HCT116 (cell line): ENCODE data around the gene P2RY12. TPM values are rescaled to one million over a fixed set of nuclear protein-coding genes. Genes with fewer than 3 reads are reported as not detected.

Source experiments
- ATAC-seq: fragments of 200-7000 bp; cut with Tn5 transposase; 2 replicates; pipeline ENCODE4 v1.9.1; 2020; ENCODE audit warnings: mild to moderate bottlenecking, moderate library complexity
- BruUV-seq: library from RNA; stranded (reverse); fragments of 400-500 nt; replicated peaks from 2 replicates; lab custom pipeline; 2021; lab: Mats Ljungman, UMichigan
- CTCF ChIA-PET: fragments of 300-600 bp; sonication (Branson Sonifier 250); formaldehyde crosslinking; loops from one replicate; lab custom pipeline; 2021; ENCODE audit warnings: antibody characterized with exemption; lab: Charles Lee
- POLR2A ChIA-PET: fragments of 300-600, 350-600 bp; sonication (Branson Sonifier 250); formaldehyde crosslinking; loops from one replicate; lab custom pipeline; 2021; ENCODE audit warnings: antibody characterized with exemption; lab: Charles Lee
- RAD21 ChIA-PET, 2 experiments: fragments of 300-600 bp; sonication (Branson Sonifier 250); formaldehyde crosslinking; loops; one replicate each; lab custom pipeline; 2023; ENCODE audit warnings: low total read pairs in 2 of 2; ENCODE audit not compliant: uncharacterized antibody in 2 of 2, unreplicated experiment in 2 of 2, low non-redundant PET in 1 of 2; lab: Charles Lee
- DNase-seq: peaks from one replicate; pipeline ENCODE4 v3.0.0-alpha.2; 2010; ENCODE audit warnings: low read depth, low spot score
- H2AFZ ChIP-seq: fragments of 200-600 bp; shearing (Covaris generic), sonication (generic); 2 replicates; pipeline ENCODE4 v1.6.1; 2017; ENCODE audit warnings: low read depth, mixed run types, mixed read lengths, antibody characterized with exemption, low read length; ENCODE audit not compliant: poor library complexity, severe bottlenecking
- H3K27ac ChIP-seq: 2 replicates; pipeline ENCODE4 v1.5.1; 2012; ENCODE audit warnings: low read depth, low read length
- H3K27me3 ChIP-seq: fragments of 200-600 bp; sonication (generic); 2 replicates; pipeline ENCODE4 v1.6.1; 2016; ENCODE audit warnings: mixed run types, low read length, mixed read lengths; ENCODE audit not compliant: insufficient read depth
- H3K36me3 ChIP-seq, 2 experiments: fragments of 200-500 bp in 1 of 2; fragments of 200-600 bp in 1 of 2; sonication (Bioruptor generic) in 1 of 2; sonication (generic) in 1 of 2; 2 replicates each; pipeline versions ENCODE4 v1.5.1 to v1.6.1; 2014 to 2016; ENCODE audit warnings: low read length in 2 of 2, inconsistent platforms in 1 of 2, mixed read lengths in 1 of 2, mixed run types in 1 of 2; ENCODE audit not compliant: insufficient read depth in 2 of 2, control insufficient read depth in 1 of 2
- H3K4me1 ChIP-seq, 2 experiments: fragments of 200-600 bp in 1 of 2; sonication (generic) in 1 of 2; 2 replicates each; pipeline versions ENCODE4 v1.5.1 to v1.6.1; 2012 to 2017; ENCODE audit warnings: low read length in 2 of 2, inconsistent platforms in 1 of 2, mild to moderate bottlenecking in 1 of 2, mixed read lengths in 1 of 2, mixed run types in 1 of 2, moderate library complexity in 1 of 2; ENCODE audit not compliant: insufficient read depth in 2 of 2, control insufficient read depth in 1 of 2
- H3K4me2 ChIP-seq: fragments of 200-600 bp; sonication (generic); 2 replicates; pipeline ENCODE4 v1.6.1; 2017; ENCODE audit warnings: mixed run types, low read length, mixed read lengths
- H3K4me3 ChIP-seq, 2 experiments: fragments of 200-600 bp in 1 of 2; sonication (generic) in 1 of 2; replicated peaks in 1 of 2; 2 replicates each; pipeline ENCODE4 v1.5.1; 2011 to 2016; ENCODE audit warnings: low read length in 2 of 2, control low read depth in 1 of 2, low read depth in 1 of 2, mild to moderate bottlenecking in 1 of 2, mixed read lengths in 1 of 2, mixed run types in 1 of 2
- H3K79me2 ChIP-seq: fragments of 200-600 bp; sonication (generic); 2 replicates; pipeline ENCODE4 v1.6.1; 2017; ENCODE audit warnings: mild to moderate bottlenecking, mixed run types, low read length, moderate library complexity, mixed read lengths; ENCODE audit not compliant: insufficient read depth
- H3K9ac ChIP-seq: fragments of 200-600 bp; sonication (generic); 2 replicates; pipeline ENCODE4 v1.6.1; 2016; ENCODE audit warnings: low read length, mixed read lengths
- H3K9me2 ChIP-seq: fragments of 200-600 bp; sonication (generic), shearing (Covaris generic); 2 replicates; pipeline ENCODE4 v1.6.1; 2017; ENCODE audit warnings: mixed run types, mild to moderate bottlenecking, moderate library complexity; ENCODE audit not compliant: insufficient read depth
- H3K9me3 ChIP-seq, 2 experiments: fragments of 200-500 bp in 1 of 2; fragments of 200-600 bp in 1 of 2; sonication (Bioruptor generic) in 1 of 2; sonication (generic) in 1 of 2; 2 replicates each; pipeline ENCODE4 v1.6.1; 2014 to 2017; ENCODE audit warnings: low read length in 2 of 2, mixed read lengths in 2 of 2, inconsistent platforms in 1 of 2, low read depth in 1 of 2, mild to moderate bottlenecking in 1 of 2, mixed run types in 1 of 2, moderate library complexity in 1 of 2; ENCODE audit not compliant: control insufficient read depth in 1 of 2, insufficient read depth in 1 of 2
- H4K20me1 ChIP-seq: fragments of 200-600 bp; sonication (generic), shearing (Covaris generic); 2 replicates; pipeline ENCODE4 v1.6.1; 2017; ENCODE audit warnings: mixed run types, mild to moderate bottlenecking, moderate library complexity; ENCODE audit not compliant: insufficient read depth
- CBX3 ChIP-seq: IDR thresholded peaks from 2 replicates; pipeline ENCODE4 v1.6.1; 2012; ENCODE audit warnings: low read depth
- EGR1 ChIP-seq: IDR thresholded peaks from 2 replicates; pipeline ENCODE4 v1.6.1; 2012; ENCODE audit warnings: low read depth
- ELF1 ChIP-seq: IDR thresholded peaks from 2 replicates; pipeline ENCODE4 v1.6.1; 2012; ENCODE audit warnings: low read depth, borderline replicate concordance
- EZH2 ChIP-seq: fragments of 200-600 bp; sonication (generic); IDR thresholded peaks from 2 replicates; pipeline ENCODE4 v1.6.1; 2017; ENCODE audit warnings: antibody characterized with exemption, mixed run types
- EZH2phosphoT487 ChIP-seq: fragments of 200-600 bp; IDR thresholded peaks from 2 replicates; pipeline ENCODE4 v1.6.1; 2018; ENCODE audit warnings: antibody characterized with exemption, borderline replicate concordance
- FOSL1 ChIP-seq: IDR thresholded peaks from 2 replicates; pipeline ENCODE4 v1.6.1; 2012; ENCODE audit warnings: low read depth
- JUND ChIP-seq: IDR thresholded peaks from 2 replicates; pipeline ENCODE4 v1.6.1; 2012
- POLR2AphosphoS5 ChIP-seq: IDR thresholded peaks from 2 replicates; pipeline ENCODE4 v1.6.1; 2011; ENCODE audit warnings: mild to moderate bottlenecking, low read depth, low read length, moderate library complexity
- REST ChIP-seq: IDR thresholded peaks from 2 replicates; pipeline ENCODE4 v1.6.1; 2012; ENCODE audit warnings: low read depth
- SIN3A ChIP-seq: IDR thresholded peaks from 2 replicates; pipeline ENCODE4 v1.6.1; 2012; ENCODE audit warnings: low read depth
- YY1 ChIP-seq: IDR thresholded peaks from 2 replicates; pipeline ENCODE4 v1.6.1; 2011; ENCODE audit warnings: low read length, low read depth, moderate library complexity, mild to moderate bottlenecking; ENCODE audit not compliant: insufficient replicate concordance; ENCODE audit errors: extremely low read depth
- ZNF274 ChIP-seq: fragments of 200-500 bp; sonication (Bioruptor generic); IDR thresholded peaks from 2 replicates; pipeline ENCODE4 v1.6.1; 2014; ENCODE audit warnings: mild to moderate bottlenecking, low read depth, low read length, inconsistent platforms
- intact Hi-C: fragments of 100-400 bp; cut with micrococcal nuclease; formaldehyde crosslinking; loops from 2 replicates; pipeline ENCODE4 v1.10.0; 2022
- total RNA-seq: library from RNA; stranded (reverse); gene quantifications from one replicate; pipeline ENCODE4 v1.2.1, GENCODE V29; 2021; ENCODE audit not compliant: unreplicated experiment

P2RY12 gene
- total RNA-seq, 1 experiment from 2014 or later = not detected

- DNase-seq = no peak
- H3K9me3 ChIP-seq = no peaks in the 10 kb centered on the region
- ChIA-PET RAD21 (no interaction called here), POLR2A (no interaction called here)
- H2AFZ ChIP-seq = no peak overlapping the region
- H3K9me2 ChIP-seq = no peaks in the 10 kb centered on the region
- intact Hi-C loops = loop anchor here (10.0 kb wide), 1 partner anchor 365 kb away; no protein-coding TSS in a partner anchor
- H3K27me3 ChIP-seq = no peaks in the 10 kb centered on the region
- TF ChIP-seq POLR2AphosphoS5 (no peak), ZNF274 (no peak), EZH2phosphoT487 (no peak), YY1 (no peak), ELF1 (no peak), EGR1 (no peak), FOSL1 (no peak), SIN3A (no peak), EZH2 (no peak), CBX3 (no peak), REST (no peak), JUND (no peak)
- TF ChIP-seq, all 23 proteins: peak for 0
- CTCF ChIA-PET = interaction anchor here (1.0 kb wide), 2 partner anchors 550 to 629 kb away, joined by 3 read pairs; no protein-coding TSS in a partner anchor
- Histone ChIP-seq H3K27ac (no peak overlapping the region), H3K4me2 (no peak overlapping the region), H4K20me1 (no peaks in the 10 kb centered on the region), H3K36me3 (no peaks in the 10 kb centered on the region), H3K9ac (no peak overlapping the region), H3K4me3 (no peak overlapping the region), H3K4me1 (no peaks in the 10 kb centered on the region), H3K79me2 (no peaks in the 10 kb centered on the region)
- ATAC-seq = no peak
- BruUV-seq = no TSS peak
Observed at GRCh38 chr3:151289445-151289844, 95.1 kb downstream of the P2RY12 start.

Other genes with a start within 250 kb of the P2RY12 start
- not detected for gene GPR171, start 181.5 kb downstream of the P2RY12 start, total RNA-seq
- not detected for gene P2RY14, start 106.2 kb downstream of the P2RY12 start, total RNA-seq
- gene GPR87, start 67.9 kb downstream of the P2RY12 start, total RNA-seq = 3.8 TPM
- not detected for gene P2RY13, start 55.2 kb downstream of the P2RY12 start, total RNA-seq
- 0.02 TPM for gene IGSF10, start 76.3 kb upstream of the P2RY12 start, total RNA-seq